Non-pigmented ciliary epithelial cell (primary cell): Measurements from ENCODE around the gene COL23A1.
"Not testable (repeated sequence)": the region's sequence is repeated elsewhere in the genome, so short reads cannot be mapped to it uniquely, and the experiment has no call there.

Experiments
- DNase-seq: peaks from one replicate; pipeline ENCODE4 v3.0.0-alpha.2; 2010; ENCODE audit warnings: low read depth

The COL23A1 gene

DNA sequence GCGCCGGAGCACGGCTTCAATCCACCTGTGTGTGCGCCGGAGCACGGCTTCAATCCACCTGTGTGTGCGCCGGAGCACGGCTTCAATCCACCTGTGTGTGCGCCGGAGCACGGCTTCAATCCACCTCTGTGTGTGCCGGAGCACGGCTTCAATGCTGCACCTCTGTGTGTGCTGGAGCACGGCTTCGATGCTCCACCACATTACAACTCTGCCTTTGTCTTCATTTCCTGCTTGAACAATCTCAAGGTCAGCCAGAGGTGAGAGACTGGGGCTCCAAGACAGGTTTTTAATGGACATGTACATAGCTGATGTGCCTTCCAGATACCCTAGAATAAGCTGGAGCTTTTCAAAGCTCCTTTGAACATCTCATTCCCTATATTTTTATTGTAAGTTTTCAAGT is 287.9 kb downstream of the COL23A1 start:
- not testable (repeated sequence) for DNase-seq

DNA sequence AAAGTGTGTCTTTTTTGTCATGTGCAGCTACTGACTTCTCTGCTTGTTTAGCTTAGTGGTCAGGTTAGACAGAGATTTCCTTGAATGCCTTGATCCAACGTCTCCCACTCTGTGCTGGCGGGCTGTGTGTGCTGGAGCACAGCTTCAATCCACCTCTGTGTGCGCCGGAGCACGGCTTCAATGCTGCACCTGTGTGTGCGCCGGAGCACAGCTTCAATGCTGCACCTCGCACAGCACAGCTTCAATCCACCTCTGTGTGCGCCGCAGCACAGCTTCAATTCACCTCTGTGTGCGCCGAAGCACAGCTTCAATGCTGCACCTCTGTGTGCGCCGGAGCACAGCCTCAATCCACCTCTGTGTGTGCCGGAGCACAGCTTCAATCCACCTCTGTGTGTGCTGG is 288.6 kb downstream of the COL23A1 start:
- DNase-seq = no peak

- DNase-seq = no peak
These were observed 291.8 kb downstream of the COL23A1 start for GRCh38 chr5:178298283-178298807.

- DNase-seq = no peak
These were observed 292.4 kb downstream of the COL23A1 start for GRCh38 chr5:178297751-178298150.

GRCh38 chr5:178296066-178296465 is 294.1 kb downstream of the COL23A1 start:
- no peak for DNase-seq

DNA sequence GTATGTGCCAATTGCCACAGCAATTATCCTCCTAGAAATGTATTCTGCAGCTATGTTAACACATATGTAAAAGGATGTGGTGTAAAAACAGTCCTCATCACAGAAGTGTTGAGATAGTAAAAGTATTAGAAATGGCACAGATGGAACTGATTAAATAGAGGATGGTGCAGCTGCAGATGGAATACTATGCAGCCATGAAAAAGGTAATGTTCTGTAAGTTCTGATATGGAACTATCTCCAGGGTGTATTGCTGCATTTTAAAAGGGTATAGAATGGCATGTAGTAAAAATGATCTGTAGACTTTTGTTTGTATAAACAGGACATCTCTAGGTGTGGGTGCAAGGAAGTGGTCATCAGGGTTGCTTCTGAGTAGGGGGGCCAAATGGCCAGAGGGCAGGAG is 294.6 kb downstream of the COL23A1 start:
- DNase-seq = no peak

DNA sequence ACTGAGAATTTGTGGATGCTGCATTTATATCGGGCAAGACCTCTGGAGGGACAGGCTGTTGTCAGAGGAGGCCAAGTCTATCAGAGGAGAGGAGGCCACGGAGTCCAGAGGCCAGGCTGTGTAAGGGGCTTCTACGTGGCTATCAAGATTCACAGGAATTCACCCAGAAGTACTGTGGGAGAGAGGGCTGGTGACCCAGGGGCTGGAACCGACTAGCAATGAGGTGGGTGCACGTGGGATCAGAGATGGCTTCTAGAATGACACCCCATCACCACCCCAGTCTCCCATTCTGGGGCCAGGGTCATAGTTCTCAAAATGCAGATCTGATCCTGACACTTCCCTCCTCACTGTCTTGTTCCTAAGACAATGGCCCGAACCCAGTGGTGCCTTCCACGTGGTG is 296.4 kb downstream of the COL23A1 start:
- DNase-seq = no peak

DNA sequence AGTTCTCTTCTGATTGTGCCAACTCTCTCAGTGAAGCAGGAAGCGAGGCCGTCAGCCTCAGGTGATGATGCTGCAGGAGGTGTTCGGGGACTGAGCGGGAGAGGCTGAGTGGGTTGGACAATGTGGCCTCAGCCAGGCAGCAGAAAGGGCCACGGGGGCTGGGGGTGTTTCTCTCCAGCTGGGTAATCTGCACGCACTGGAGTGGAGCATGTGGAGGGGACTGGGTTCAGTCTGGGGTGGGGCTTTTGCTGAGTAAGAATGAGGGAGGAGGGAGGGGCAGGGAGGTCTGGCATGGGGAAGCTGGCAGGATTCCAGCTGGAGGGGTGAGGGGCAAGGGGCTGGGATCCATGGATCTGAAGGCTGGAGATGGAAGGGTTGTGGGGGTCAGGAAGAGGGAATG is 296.8 kb downstream of the COL23A1 start:
- no peak for DNase-seq

GRCh38 chr5:178292826-178293205 is 297.4 kb downstream of the COL23A1 start:
- no peak for DNase-seq

- DNase-seq = no peak
These were observed 298.0 kb downstream of the COL23A1 start for GRCh38 chr5:178291969-178292825.

- DNase-seq = no peak
These were observed 299.0 kb downstream of the COL23A1 start for GRCh38 chr5:178291161-178291561.

GRCh38 chr5:178290376-178290775 is 299.8 kb downstream of the COL23A1 start:
- no peak for DNase-seq

- DNase-seq = no peak
These were observed 300.8 kb downstream of the COL23A1 start for GRCh38 chr5:178289438-178289837.

DNA sequence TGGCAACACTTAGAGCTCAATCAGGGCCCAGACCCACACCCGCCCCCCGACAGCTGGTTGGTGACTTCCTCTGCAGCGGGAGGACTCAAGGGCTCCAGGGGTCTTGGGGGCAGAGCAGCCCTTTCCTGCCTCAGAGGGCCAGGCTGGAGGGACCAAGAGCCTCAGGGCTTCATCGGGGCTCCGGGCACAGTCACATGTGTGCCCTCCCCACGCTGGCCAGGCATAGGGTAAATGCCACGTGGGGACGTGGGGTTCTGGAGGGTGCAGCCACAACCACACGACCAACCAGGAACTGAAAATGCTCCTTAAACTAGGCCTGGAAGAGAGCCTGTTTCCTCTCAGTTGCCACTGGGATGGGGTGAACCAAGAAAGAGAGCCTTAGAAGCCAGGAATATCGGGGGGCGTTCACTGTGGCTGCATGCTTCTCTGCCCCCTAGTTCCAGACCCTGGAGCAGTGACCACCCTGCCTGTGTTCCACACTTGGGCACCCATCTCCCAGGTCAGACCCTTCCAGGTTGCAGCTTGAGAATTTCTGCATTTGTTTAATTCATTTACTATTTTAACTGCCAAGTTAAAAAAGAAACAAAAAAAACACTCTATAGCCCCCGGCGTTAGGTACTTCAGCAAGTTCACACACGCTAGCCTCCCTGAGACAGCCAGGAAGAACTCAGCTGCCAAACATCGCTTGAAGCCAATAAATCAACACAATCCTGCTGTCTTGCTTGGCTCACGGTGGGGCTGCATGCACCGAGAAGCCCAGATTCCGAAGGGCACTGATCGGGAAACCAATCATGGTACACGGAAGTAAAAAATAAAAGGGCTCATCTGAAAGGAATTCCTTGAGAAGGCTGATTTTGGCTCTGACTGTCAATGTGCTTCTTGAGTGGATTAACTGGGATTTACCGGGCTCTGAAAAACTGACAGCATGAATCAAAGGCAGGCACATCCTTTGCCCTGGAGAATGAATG is 301.5 kb downstream of the COL23A1 start:
- no peak for DNase-seq

DNA sequence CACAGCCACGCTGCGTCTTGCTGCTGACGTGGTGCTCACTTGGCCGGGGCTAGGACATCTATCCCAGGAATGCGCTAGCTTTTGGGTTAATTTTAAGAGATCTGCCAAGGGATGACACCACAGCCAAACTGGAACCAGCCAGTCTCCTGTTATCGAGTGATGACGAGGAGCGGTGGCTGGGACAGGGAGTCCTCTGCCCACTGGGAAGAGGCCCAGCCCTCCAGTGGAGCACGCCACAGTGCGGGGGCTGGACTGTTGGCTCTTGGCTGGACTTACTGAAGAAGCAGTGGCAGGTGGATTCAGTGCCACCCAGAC is 302.4 kb downstream of the COL23A1 start:
- DNase-seq = no peak

- DNase-seq = no peak
These were observed 303.0 kb downstream of the COL23A1 start for GRCh38 chr5:178287091-178287790.

DNA sequence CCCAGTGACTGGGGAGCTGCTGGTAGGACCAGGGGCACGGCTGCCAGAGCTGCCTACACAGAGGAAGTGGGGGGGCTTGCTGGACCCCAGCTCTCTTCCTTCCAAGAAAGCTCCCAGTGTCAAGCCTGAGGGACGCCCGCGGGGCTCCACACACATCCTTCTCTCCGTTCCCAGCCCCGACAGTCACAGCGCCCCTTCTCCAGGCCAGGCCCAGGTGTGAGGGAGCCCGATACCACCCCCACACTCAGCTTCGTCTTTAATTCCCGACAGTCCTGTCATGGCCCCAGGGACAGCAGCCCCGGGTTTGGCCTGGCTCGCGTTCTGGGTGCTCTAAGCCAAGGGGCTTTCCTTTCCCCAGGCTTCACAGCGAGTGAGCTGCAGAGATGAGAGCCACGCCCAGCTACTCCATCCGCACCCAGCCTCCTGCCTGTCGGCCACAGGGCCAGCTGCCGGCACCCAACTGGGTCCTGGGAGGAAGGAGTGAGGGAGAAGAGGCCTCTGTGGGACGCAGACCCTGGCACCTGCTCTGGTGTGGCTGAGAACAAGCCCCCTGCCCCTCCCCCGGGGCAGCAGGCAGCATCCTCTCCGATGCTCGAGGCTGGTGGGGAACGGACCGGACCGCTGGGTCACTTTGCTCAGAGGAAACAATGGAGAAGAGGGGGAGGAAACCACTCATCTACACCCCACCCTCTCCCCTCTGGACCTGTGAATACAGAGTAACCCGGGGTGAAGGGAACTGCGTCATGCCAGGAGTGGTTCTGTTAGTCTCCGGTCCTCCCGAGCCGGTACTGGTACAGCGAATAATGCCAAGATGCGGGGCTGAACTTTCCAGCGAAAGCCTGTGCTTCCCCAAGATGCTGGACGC is 303.7 kb downstream of the COL23A1 start:
- no peak for DNase-seq

DNA sequence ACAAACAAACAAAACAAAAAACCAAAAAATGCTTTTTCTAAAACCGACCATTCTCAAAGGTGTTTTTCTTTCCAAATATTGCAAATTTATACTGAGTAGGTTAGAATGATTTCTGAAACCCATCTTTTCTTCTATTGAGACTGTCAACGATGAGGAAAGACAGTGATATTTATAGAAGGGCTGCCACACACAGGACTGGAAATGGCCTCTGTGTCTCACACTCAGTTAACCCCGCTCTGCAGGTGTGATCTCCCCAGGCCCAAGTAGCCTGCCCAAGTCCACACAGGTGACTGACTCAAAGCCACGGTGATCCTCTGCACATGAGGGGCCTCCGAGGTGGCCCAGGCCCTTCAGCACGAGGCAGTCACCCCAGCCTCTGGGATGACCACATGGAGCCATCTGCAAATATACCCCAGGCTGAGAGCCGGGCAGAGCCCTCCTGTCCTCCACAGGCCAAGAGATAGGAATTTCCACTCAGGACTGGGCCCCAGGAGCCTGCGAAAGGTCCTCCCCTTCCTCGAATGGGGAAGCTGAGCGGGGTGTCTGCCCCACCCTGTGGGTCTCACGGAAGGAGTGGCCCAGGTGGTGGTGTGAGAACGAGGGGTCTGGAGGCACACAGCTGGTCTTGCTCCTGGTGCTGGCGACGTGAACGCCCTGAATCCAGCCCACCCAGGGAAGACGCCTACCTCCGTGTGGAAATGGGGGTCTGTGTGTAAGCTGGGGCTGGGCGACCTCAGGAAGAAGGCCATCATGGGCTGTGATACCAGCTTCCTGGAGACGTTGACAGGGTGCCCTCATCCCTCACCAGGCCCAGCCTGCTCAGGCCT is 304.6 kb downstream of the COL23A1 start:
- DNase-seq = no peak

DNA sequence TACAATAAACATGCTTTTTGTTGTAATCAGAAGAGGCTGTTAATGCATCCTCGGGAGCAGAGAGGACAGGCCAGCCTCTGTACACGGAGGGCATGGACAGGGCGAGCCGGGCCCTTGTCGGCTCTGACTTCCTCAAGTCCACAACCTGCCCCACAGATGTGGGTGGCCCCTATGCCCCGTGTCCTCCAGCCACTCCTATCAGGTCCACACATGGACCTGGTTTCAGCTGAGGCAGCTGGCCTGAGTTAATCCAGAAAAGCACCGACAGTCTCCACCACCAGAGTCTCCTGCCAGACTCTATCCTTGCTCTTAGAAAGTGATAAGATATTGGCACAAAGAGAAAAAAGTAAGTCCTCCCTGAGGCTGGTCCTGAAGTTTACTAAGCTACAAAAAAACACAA is 305.2 kb downstream of the COL23A1 start:
- no peak for DNase-seq

GRCh38 chr5:178284093-178284675 is 306.0 kb downstream of the COL23A1 start:
- no peak for DNase-seq
